ENCODE data around the gene EHD1.

The EHD1 gene

DNA sequence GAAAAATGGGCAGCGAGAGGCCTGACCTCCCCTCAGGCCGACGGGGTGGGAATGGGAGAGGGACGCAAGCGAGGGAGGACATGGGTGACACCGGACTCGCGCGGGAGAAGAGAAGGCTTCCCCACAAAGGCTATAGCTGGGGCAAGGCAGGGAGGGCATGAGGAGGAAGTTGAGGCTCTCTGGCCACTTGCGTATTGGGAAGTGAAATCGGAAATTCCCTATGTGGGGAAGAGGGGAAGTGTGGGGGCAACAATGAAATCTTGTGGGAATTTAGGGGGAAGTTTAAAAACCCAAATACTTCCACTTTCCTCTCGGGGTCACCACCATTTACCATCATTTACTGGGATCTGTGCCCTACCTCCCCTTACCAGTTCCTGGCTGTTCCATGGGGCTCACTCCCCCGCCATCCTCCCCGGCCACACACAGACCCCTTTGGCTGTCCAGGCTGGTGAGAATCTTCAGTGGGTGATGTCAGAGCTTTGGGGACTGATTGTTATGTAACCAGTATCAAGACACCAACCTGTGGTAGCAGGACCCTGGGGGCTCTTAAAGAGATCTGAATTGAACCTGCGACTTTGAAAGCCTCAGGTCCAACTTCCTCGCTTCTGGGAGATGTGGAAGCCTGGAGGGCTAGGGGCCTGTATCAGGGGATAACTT is 951 bp upstream of the EHD1 start:
- DNase-seq = no peak
- in situ Hi-C loops (cut with HindIII; ENCODE audit: low pct_ligation_motif_present, low pct_unique_long_range_greater_than_20kb, low sequenced_read_pairs) = no loop called here

DNA sequence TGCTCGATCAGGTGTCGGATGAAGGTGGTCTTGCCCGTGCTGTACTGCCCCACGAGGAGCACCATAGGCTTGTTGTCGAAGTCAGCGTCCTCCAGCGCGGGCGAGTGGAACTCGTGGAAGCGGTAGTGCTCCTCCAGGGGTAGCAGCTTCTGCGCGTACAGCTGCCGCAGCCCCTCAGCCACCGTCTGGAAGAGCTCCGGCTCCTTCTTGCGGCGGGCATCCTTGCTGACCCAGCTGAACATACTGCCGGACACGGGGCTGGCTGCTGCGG is 263 bp downstream of the EHD1 start:
- DNase-seq = no peak
- in situ Hi-C loops (cut with HindIII; ENCODE audit: low pct_ligation_motif_present, low pct_unique_long_range_greater_than_20kb, low sequenced_read_pairs) = no loop called here

DNA sequence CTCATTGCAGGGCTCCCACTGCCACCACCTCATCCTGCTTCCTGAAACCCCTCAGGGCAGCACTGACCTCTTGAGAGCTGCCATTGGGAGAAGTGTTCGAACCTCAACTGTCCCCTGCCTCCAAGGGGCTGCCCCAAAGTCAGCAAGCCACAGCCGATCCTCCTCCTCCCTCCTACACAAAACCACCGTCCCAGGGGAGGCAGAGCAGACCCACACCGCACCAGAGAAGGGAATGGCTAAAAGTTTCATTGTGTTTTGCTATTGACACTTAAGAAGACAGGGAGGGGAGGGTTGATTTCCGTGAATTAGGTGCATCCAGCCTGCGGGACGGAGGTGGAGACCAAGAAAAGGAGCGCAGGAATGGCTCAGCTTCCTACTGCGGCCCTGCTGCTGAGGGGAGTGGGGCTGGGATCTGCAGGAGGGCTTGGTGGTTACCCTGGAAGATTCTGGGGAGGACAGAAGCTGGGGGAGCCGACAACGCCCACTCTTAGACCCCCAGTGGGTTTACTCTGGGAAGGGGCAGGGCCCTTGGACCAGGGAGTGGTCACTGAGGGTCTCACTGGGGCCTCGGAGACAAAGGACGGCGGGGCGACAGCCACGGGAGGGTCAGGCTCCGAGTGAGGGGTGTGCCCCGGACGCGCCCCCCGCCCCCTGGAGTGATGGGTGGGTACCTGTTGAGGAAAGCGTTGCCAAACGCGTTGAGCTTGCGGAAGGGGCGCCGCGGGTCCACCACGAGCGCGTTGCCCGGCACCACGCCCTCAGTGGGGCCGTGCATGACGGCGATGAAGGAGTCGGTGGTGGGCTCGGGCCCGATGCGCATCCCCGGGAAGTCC is 815 bp downstream of the EHD1 start:
- in situ Hi-C loops (cut with HindIII; ENCODE audit: low pct_ligation_motif_present, low pct_unique_long_range_greater_than_20kb, low sequenced_read_pairs) = no loop called here
- no peak for DNase-seq

DNA sequence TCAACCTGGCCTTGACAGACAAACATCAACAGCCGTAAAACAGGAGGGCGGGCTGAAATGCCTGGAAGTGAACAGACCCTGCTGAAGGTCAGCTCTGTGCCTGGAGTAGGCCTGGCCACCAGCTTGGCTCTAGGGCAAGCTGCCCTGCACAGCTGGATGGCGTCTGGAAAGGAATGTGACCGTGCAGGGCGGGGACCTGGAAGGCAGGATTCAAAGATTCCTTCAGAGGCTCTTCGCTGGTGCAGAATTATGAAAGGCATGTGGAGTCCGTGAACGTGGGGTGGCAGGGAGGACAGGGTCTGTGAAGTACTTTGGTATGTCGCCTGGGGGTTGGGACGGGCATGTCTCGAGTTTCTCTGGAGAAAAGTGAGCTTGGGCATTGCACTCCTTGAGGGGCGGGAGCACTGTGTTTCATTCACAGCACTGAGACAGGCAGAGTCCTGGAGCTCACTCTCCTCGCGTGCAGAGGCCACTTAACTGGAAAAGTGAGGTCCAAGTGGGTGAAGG is 1.5 kb downstream of the EHD1 start:
- in situ Hi-C loops (cut with HindIII; ENCODE audit: low pct_ligation_motif_present, low pct_unique_long_range_greater_than_20kb, low sequenced_read_pairs) = no loop called here
- peak; percentile 67 for DNase-seq

DNA sequence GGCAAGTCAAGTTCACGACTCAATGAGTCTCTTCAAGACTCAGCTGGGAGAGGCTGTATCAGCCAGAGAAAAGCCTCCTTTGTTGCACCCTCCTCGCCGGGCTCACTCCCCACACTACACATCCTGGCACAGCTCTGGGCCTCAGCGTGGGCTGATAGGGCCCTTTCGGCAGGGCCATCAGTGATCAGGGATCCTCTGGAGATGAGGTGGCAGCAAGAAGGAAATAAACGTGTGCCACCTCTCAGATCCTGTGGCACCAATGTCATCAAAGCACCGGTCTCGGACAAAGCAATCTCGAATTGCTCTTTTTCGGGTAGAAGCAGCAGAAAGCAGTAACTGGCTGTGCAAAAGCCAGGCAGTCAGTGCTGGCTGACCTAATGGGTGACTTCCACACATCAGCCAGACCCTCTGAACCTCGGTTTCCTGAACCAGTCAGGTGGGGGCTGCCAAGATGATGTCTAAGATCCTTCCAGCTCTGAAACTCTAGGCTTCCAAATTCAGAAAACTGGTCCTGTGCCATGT is 2.1 kb downstream of the EHD1 start:
- in situ Hi-C loops (cut with HindIII; ENCODE audit: low pct_ligation_motif_present, low pct_unique_long_range_greater_than_20kb, low sequenced_read_pairs) = no loop called here
- no peak for DNase-seq

DNA sequence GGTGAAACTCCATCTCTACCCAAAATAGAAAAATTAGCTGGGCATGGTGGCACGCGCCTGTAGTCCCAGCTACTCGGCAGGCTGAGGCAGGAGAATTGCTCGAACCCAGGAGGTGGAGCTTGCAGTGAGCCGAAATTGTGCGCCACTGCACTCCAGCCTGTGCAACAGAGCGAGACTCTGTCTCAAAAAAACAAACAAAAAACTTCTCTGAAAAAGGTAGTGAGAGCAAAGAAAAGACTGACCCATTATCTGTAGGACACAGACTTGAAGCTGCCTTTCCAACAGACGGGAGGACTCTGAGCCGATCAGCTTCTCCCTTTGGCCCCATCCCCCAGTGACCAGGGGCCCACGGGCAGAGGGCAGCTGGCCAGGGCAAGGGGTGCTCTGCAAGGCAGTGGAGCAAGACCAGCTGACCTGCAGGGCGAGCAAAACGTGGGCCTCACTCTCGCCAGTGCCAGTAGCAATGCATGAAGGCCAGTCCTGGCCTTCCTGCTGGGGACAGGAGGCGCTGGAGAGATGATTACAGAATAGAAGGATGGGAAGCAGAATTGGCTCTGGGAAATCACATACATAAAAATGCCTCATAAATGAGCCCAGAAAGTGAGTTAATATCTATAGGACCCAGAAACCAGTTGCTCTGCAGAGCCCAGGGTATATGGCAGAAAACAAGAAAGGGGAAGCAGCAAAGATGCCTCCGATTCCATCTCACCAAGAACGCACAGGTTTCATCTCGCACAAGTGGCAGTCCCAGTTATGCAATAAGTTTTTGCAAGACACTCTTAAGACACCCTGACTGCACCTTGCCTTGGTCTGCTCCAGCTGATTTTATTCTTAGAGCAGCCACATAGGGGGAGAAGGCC is 2.8 kb downstream of the EHD1 start:
- in situ Hi-C loops (cut with HindIII; ENCODE audit: low pct_ligation_motif_present, low pct_unique_long_range_greater_than_20kb, low sequenced_read_pairs) = no loop called here
- DNase-seq = no peak

DNA sequence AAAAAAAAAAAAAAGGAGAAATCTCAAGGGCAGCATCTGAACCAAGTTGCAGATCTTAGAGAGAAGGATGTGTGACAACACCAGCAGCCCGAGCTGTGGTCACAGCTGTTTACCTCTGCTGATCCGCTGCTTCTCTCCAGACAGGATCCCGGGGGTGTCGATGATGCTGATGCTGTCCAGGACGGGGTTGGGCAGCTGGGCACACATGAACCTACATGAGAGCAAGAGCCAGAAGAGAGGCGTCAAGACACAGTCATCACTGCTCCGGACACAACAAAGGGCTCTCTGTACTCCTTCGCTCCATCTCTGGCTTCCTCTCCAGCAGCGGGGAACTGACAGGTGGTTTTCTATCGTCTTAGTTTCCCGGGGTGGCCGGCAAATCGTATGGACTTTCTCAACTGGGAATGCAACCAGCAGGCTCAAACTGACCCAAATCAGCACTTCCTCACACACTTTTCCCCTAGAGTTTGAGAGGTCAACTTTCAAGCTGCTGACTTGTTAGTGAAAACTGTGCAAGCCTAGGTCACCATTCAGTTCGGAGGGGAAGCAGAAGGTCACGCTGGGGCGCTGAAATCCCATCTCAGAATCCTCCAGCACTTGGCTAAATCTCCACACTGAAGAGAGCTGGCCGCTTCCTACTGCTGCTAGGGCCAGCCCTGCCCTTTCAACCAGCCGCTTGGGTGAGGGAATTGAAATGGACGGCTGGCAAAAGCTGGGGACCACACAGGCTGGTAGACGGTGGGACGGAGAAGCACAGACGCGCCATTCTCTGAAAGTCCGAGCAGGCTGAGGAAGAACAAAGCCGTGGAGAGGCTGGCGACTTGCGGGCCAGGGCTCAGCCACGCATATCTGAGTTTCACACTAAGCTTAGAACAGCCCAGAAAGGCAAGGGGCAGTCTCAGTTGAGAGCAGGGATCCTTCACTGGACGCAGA is 3.8 kb downstream of the EHD1 start:
- in situ Hi-C loops (cut with HindIII; ENCODE audit: low pct_ligation_motif_present, low pct_unique_long_range_greater_than_20kb, low sequenced_read_pairs) = no loop called here
- DNase-seq = no peak

DNA sequence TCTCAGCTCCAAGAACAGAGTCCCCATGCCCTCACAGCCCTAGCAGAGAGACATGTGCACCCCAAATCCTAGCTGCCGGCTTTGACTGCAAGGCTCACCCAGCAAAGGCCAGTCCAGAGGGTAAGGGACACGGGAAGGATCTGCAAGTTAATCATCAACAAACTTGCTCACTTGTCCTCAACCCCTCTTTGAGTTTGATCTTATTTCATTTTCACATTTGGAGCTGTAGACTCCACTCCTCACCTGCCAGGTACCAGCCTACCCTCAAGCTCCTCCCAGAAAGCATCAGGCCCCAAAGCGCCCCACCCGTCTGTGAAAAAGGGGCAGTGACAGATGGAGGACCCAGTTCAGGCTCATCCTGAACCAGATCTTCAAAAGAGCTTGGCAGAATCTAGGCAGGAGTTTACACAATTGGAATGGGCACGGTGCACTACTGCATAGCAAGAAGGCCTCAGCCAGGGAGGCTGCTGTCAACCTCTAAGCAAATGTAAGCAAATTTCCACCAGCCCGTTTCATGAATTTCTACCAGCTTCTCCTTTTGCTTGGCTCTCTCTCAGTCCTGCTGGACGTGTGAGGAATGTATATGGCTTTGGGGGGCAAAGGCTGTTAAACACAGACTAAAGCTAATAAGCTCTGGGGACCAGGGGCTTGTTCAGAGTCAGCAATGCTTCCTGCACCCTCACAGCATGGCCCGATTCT is 5.5 kb downstream of the EHD1 start:
- DNase-seq = no peak
- in situ Hi-C loops (cut with HindIII; ENCODE audit: low pct_ligation_motif_present, low pct_unique_long_range_greater_than_20kb, low sequenced_read_pairs) = no loop called here

DNA sequence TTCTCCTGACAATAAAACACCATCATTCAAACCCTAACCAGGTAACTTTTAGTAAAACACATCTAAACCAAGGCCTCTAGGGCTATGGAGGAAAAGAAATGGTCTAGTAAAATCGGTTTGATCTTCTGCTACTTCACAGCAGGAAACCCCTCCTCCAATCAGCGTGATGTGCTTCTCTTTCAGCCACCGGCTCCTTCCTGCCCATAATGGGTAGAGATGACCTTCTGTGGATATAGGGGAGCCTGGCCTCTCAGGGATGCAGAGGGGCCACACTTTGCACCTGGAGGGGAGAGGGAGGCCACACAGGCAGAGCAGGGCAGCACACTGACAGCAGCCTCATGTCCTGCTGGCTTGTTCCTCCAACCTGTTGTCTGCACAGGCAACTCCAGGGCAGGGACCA is 6.9 kb downstream of the EHD1 start:
- no peak for DNase-seq
- in situ Hi-C loops (cut with HindIII; ENCODE audit: low pct_ligation_motif_present, low pct_unique_long_range_greater_than_20kb, low sequenced_read_pairs) = no loop called here

DNA sequence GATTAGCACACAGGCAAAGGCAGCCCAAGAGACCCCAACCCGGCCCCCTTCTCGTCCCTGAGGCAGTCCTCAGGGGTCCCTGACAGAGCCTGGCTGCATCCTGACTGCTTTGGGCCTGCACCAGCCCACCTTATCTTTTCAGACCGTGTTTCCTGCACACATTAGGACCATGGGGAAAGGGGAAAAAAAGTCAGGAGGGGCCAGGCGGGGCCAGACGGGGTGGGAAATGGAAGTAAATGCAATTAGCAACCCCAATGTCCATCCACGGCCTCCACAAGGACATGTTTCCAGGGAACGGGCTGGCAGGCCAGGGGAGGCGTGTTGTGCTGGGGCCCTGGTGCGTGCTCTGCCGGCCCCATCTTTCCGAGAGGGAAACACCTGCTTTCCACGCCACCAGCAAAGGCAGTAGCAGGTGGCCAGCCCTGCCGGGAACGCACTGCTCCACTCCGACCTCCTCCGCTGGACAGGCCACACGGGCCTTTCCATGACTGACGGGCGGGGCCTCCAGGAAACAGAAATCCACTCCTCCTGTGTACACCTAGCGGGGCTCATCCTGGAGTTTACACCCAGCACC is 7.4 kb downstream of the EHD1 start:
- in situ Hi-C loops (cut with HindIII; ENCODE audit: low pct_ligation_motif_present, low pct_unique_long_range_greater_than_20kb, low sequenced_read_pairs) = no loop called here
- no peak for DNase-seq

DNA sequence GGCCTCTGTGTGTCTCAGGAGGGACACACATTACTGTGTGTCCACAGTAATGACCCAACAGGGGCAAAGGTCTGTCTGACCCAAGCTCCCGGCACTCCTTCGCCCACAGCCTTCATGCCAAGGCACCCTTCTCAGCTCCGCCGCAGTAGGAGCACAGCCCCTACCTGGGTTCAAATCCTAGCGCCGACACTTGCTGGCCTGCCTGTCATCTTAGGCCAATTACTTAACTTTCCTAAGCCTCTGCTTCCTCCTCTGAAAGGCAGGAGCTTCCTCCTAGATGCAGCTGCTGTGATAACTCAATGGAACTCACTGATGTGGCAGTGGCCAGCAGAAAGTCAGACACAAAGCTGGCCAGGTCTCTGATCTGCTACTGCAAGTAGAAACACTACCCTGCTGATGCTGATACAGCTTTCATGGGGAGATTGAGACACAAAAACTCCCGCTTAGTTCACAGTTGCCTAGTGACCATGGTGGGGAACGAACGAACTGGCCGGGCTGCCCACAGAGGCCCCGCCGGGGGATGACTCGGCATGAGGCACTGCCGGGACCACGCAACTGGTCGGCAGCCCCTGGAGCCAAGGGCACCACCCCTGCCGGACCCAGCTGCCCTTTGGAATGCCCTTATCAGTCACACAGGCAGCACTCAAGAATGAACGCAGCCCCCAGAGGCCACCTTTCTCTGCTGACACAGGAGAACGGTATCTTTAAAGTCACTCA is 8.1 kb downstream of the EHD1 start:
- in situ Hi-C loops (cut with HindIII; ENCODE audit: low pct_ligation_motif_present, low pct_unique_long_range_greater_than_20kb, low sequenced_read_pairs) = no loop called here
- no peak for DNase-seq

DNA sequence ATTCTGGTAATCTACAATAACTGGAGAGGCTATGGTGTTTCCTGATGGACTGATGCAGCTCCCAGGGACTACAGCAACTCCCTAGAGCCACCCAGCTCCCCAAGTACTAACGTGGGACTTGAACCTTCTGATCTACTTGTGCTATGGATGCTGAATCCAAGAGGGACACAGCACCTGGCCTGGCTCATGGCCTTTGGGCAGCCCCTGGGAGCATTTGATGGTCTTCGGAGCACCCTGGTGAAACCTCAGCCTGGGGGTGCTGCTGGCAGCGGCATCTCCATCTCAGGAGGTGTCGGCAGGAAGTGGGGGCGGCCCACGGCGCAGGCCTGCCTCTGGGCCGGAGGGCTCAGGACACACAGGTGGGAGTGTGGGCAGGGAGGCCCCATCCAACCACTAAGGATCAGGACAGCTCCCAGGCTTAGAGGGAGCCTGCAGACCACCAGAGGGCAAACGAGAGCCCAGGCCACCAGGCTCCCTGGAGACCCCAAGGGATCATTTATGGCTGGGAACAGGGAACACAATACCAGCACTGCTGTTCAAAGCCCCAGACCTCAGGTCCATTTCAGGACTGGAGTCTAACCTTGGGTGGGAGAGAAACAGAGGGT is 8.7 kb downstream of the EHD1 start:
- in situ Hi-C loops (cut with HindIII; ENCODE audit: low pct_ligation_motif_present, low pct_unique_long_range_greater_than_20kb, low sequenced_read_pairs) = no loop called here
- DNase-seq = no peak

DNA sequence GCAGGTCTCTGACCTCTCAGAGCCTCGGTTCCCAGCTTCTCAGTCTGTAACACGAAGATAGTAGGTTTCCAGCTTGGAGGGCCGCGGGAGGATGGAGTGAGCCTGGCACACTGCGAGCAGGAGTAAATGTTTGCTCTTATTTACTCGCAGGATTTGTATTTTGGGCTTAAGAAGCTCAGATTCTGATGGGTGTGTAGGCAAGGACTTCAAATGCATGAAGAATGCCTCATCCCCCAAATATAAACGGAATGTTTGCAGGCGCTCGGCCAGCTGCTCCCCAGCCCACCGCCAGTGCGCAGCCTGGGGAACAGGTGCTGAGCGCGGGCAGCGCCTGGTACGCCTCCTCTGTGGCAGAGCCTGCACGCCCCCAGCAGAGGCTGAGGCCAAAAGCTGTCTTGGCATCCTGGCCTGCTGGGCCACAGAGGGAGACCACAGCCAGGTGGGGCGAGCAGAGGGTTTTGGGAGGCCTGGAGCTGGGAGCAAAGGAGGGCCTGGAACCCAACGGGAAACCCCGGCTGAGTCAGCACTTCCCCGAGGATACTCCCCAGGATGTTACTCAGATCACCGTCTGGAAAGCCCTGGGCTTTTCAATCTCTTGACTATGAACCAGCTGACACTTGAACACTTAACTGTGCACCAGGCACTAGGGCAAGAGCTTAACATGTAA is 9.4 kb downstream of the EHD1 start:
- peak; percentile 72 for DNase-seq
- in situ Hi-C loops (cut with HindIII; ENCODE audit: low pct_ligation_motif_present, low pct_unique_long_range_greater_than_20kb, low sequenced_read_pairs) = no loop called here

DNA sequence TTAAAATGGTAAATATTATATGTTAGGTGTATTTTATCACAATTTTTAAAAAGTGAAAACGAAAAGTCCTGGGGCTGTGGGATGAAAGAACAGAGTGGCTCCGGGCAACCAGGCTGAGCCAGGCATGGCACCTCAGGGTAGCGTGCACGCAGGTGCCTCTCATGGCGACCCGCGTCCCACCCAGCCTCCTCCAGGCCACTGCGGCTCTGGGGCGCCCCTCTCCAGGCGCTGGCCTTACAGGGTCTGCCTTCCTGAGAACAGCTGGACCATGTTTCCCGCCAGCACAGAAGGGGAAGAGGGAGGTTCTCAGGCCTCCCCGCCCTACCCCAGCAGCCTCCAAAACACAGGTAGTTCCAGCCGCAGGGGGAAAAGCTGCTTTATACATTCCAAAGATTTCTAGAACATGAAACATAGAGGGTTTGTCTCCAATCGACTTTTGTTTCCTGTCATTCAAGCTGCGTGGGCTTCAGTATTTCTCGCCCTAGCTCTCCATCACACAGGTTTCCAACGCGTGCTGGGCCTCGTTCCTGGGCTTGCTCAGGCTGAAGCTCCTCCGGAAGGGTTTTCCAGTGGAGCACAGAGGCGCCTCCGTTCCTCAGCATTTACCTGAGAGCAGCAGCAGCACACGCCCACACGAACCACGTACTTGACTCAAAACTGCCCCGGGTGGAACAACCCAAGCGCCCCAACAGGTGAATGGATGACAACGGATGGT is 10.5 kb downstream of the EHD1 start:
- DNase-seq = no peak
- in situ Hi-C loops (cut with HindIII; ENCODE audit: low pct_ligation_motif_present, low pct_unique_long_range_greater_than_20kb, low sequenced_read_pairs) = no loop called here

DNA sequence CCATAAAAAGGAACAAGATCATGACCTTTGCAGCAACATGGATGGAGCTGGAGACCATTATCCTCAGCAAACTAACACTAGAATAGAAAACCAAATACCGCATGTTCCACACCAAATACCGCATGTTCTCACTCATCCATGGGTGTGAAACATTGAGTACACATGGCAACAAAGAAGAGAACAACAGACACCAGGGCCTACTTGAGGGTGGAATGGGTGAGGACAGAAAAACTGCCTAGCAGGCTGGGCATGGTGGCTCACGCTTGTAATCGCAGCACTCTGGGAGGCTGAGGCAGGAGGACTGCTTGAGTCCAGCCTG is 12.3 kb downstream of the EHD1 start:
- in situ Hi-C loops (cut with HindIII; ENCODE audit: low pct_ligation_motif_present, low pct_unique_long_range_greater_than_20kb, low sequenced_read_pairs) = no loop called here
- DNase-seq = no peak

All from ACHN (cell line).